ENCODE results near the gene ZNF560. TPM values are rescaled to one million over a fixed set of nuclear protein-coding genes. Genes with fewer than 3 reads are reported as not detected.

ZNF560 gene
- polyA plus RNA-seq, 1 experiment: 2.1 TPM

GRCh38 chr19:9436358-9436757 is 62.1 kb downstream of the ZNF560 start:
- no peak overlapping the region for H3K27ac ChIP-seq (ENCODE audit: low read depth, low read length)
- no peaks in the 10 kb centered on the region for H3K27me3 ChIP-seq (ENCODE audit: control insufficient read depth, insufficient read depth, low read length)
- TF ChIP-seq CTCF (IDR thresholded peaks at IDR 0.05; ENCODE audit: low read depth, low read length): no peak
- CTCF ChIA-PET: interaction anchor here (0.6 to 1.7 kb wide), 3 partner anchors 9 to 31 kb away, joined by 4 to 7 read pairs (median 5); no protein-coding TSS in a partner anchor
- peaks cover 21% of the 10 kb centered on the region for H3K9me3 ChIP-seq (ENCODE audit: control insufficient read depth, insufficient read depth, low read length)
- POLR2A ChIA-PET: no interaction called here
- peak overlapping the region; percentile 72; the same call in 1 of the 2 replicates for H3K4me3 ChIP-seq (ENCODE audit: low read depth, low read length)
- no peak for DNase-seq (ENCODE audit: low read depth, low spot score)

GRCh38 chr19:9435279-9436268 is 62.8 kb downstream of the ZNF560 start, which contains the start of gene ZNF266:
Gene ZNF266 (minus strand): TSS chr19:9435573. CDS start chr19:9420089, 15,484 bp downstream.
- ChIA-PET CTCF (interaction anchor here (0.7 to 1.7 kb wide), 6 partner anchors 10 to 151 kb away, joined by 3 to 8 read pairs (median 4); no protein-coding TSS in a partner anchor), POLR2A (interaction anchor here (1.3 kb wide), 1 partner anchor 28 kb away, joined by 4 read pairs; no protein-coding TSS in a partner anchor)
- Histone ChIP-seq H3K27me3 (ENCODE audit: control insufficient read depth, insufficient read depth, low read length) (no peaks in the 10 kb centered on the region), H3K4me3 (ENCODE audit: low read depth, low read length) (peak within 1 kb of the TSS; percentile 72), H3K9me3 (ENCODE audit: control insufficient read depth, insufficient read depth, low read length) (peaks cover 19% of the 10 kb centered on the region), H3K27ac (ENCODE audit: low read depth, low read length) (peak within 1 kb of the TSS; percentile 89)
- DNase-seq (ENCODE audit: low read depth, low spot score): peak; percentile 74
- peak; percentile 76 for TF ChIP-seq CTCF (IDR thresholded peaks at IDR 0.05; ENCODE audit: low read depth, low read length)

- DNase-seq (ENCODE audit: low read depth, low spot score): no peak
- no peak overlapping the region for H3K27ac ChIP-seq (ENCODE audit: low read depth, low read length)
- CTCF ChIA-PET: no interaction called here
- no peaks in the 10 kb centered on the region for H3K27me3 ChIP-seq (ENCODE audit: control insufficient read depth, insufficient read depth, low read length)
- peak; percentile 34 for TF ChIP-seq CTCF (IDR thresholded peaks at IDR 0.05; ENCODE audit: low read depth, low read length)
- H3K9me3 ChIP-seq (ENCODE audit: control insufficient read depth, insufficient read depth, low read length): peaks cover 3% of the 10 kb centered on the region; the same call in 1 of the 2 replicates
- no peak overlapping the region for H3K4me3 ChIP-seq (ENCODE audit: low read depth, low read length)
- POLR2A ChIA-PET: no interaction called here
These were observed 66.9 kb downstream of the ZNF560 start for GRCh38 chr19:9431475-9431874.

- Histone ChIP-seq H3K27ac (ENCODE audit: low read depth, low read length) (no peak overlapping the region), H3K27me3 (ENCODE audit: control insufficient read depth, insufficient read depth, low read length) (no peaks in the 10 kb centered on the region), H3K9me3 (ENCODE audit: control insufficient read depth, insufficient read depth, low read length) (no peaks in the 10 kb centered on the region; the same call in 1 of the 2 replicates), H3K4me3 (ENCODE audit: low read depth, low read length) (no peak overlapping the region)
- TF ChIP-seq CTCF (IDR thresholded peaks at IDR 0.05; ENCODE audit: low read depth, low read length): no peak
- DNase-seq (ENCODE audit: low read depth, low spot score): no peak
- POLR2A ChIA-PET: no interaction called here
- CTCF ChIA-PET: no interaction called here
These were observed 68.0 kb downstream of the ZNF560 start for GRCh38 chr19:9430444-9430843.

- no peak for DNase-seq (ENCODE audit: low read depth, low spot score)
- POLR2A ChIA-PET: no interaction called here
These were observed 70.5 kb downstream of the ZNF560 start for GRCh38 chr19:9427941-9428340.

More at GRCh38 chr19:9427941-9428340, 70.5 kb downstream of the ZNF560 start:
- H3K27me3 ChIP-seq (ENCODE audit: control insufficient read depth, insufficient read depth, low read length): no peaks in the 10 kb centered on the region
- H3K4me3 ChIP-seq (ENCODE audit: low read depth, low read length): no peak overlapping the region
- CTCF ChIA-PET: no interaction called here
- H3K9me3 ChIP-seq (ENCODE audit: control insufficient read depth, insufficient read depth, low read length): peaks cover 2% of the 10 kb centered on the region
- no peak overlapping the region for H3K27ac ChIP-seq (ENCODE audit: low read depth, low read length)
- no peak for TF ChIP-seq CTCF (IDR thresholded peaks at IDR 0.05; ENCODE audit: low read depth, low read length)

Data from AG04450 (cell line).